ENCODE results near the gene GALNT14. TPM values are rescaled to one million over a fixed set of nuclear protein-coding genes. Genes with fewer than 3 reads are reported as not detected.

GALNT14 gene
- total RNA-seq, 1 donor from 2014 or later, result 0.83 TPM

DNA sequence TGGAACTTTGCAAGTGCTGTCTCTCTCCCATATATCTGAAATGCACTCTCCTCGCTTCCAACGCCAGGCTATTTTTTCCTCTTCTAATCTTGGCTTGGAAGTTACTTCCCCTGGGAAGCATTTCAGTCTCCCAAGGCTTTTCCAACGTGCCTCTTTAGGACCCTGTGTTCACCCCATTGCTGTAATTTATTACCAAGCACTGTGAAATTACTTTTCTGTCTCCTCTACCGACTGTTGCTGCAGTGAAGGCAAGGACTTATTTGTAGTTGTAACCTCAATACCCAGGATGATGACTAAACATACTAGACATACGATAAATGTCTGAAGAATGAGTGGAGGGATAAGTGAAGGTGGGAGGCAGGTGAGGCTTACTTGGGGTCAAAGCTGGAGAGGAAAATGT lies 163.7 kb downstream of the GALNT14 start:
- Histone ChIP-seq H3K27ac (no peak overlapping the region), H3K27me3 (ENCODE audit: low read depth) (no peaks in the 10 kb centered on the region), H3K9me3 (no peaks in the 10 kb centered on the region), H3K36me3 (no peaks in the 10 kb centered on the region), H3K4me3 (no peak overlapping the region), H3K4me1 (no peaks in the 10 kb centered on the region)
- TF ChIP-seq, protein P1, sequence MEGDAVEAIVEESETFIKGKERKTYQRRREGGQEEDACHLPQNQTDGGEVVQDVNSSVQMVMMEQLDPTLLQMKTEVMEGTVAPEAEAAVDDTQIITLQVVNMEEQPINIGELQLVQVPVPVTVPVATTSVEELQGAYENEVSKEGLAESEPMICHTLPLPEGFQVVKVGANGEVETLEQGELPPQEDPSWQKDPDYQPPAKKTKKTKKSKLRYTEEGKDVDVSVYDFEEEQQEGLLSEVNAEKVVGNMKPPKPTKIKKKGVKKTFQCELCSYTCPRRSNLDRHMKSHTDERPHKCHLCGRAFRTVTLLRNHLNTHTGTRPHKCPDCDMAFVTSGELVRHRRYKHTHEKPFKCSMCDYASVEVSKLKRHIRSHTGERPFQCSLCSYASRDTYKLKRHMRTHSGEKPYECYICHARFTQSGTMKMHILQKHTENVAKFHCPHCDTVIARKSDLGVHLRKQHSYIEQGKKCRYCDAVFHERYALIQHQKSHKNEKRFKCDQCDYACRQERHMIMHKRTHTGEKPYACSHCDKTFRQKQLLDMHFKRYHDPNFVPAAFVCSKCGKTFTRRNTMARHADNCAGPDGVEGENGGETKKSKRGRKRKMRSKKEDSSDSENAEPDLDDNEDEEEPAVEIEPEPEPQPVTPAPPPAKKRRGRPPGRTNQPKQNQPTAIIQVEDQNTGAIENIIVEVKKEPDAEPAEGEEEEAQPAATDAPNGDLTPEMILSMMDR (IDR thresholded peaks at IDR 0.05), result no peak
- no peak for DNase-seq
- intact Hi-C loops (cut with DNase I), result no loop called here
- no peak for ATAC-seq

DNA sequence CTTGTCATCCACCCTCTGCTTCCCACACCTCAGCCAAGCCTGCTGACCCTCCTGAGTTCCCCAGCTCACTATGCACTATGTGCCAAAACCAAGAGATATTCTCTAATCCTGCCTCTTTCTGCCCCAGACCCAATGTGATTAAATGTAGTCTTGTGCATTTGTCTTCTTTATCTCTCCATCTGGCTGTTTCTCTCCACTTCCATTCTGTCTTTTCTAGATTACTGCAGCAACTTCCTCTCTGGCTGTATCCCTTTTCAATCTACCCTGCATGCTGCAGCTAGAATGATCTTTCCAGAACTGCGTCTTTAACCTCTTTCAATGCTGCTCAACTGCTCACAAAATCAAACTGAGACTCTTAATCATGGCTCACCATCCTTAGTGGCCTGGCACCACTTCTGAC lies 164.1 kb downstream of the GALNT14 start:
- H3K4me3 ChIP-seq, result no peak overlapping the region
- H3K27ac ChIP-seq, result no peak overlapping the region
- no peaks in the 10 kb centered on the region for H3K4me1 ChIP-seq
- H3K36me3 ChIP-seq, result no peaks in the 10 kb centered on the region
- ATAC-seq, result no peak
- intact Hi-C loops (cut with DNase I), result no loop called here
- TF ChIP-seq, protein P1 (IDR thresholded peaks at IDR 0.05), result no peak
- DNase-seq, result no peak
- no peaks in the 10 kb centered on the region for H3K27me3 ChIP-seq (ENCODE audit: low read depth)
- H3K9me3 ChIP-seq, result no peaks in the 10 kb centered on the region

DNA sequence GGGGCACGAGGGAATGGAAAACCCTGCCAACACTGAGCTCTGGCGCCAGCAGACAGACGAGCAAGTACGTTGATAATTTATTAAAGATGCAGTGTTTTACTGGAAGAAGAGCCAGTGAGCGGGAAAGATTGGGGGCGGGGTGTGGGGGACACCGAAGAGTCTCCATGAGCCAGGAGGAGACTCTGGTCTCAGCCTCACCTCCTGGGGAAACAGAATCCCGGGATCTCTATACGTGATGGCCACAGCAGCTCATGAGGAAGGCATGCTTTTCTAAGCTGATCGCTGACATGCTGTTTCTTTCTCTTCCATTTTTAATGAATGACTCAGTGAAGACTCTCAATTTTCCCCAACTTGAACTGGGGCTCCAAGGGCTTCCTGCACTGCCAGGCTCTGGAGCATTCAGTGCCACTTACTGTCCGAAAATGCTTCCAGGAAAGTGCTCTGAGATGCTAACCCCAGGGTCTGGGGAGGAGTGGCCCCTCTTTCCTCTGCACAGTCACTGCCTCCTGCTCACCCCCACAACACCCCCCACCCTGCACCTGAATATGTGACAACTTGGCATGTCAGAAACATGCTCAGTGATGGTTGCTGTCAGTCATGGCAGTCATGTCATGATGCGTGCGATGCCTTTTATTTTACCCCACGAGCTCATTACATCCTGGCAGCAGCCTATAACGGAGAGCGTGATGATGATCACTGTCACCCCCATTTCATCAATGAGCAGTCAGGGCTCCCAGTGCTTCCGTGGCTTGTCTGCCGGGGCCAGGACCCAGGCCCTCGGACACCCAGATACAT lies 166.8 kb downstream of the GALNT14 start:
- Histone ChIP-seq H3K9me3 (no peaks in the 10 kb centered on the region), H3K27ac (no peak overlapping the region), H3K36me3 (no peaks in the 10 kb centered on the region), H3K4me1 (no peaks in the 10 kb centered on the region), H3K27me3 (ENCODE audit: low read depth) (no peaks in the 10 kb centered on the region), H3K4me3 (no peak overlapping the region)
- intact Hi-C loops (cut with DNase I), result no loop called here
- TF ChIP-seq, protein P1 (IDR thresholded peaks at IDR 0.05), result no peak
- no peak for DNase-seq
- ATAC-seq, result no peak

DNA sequence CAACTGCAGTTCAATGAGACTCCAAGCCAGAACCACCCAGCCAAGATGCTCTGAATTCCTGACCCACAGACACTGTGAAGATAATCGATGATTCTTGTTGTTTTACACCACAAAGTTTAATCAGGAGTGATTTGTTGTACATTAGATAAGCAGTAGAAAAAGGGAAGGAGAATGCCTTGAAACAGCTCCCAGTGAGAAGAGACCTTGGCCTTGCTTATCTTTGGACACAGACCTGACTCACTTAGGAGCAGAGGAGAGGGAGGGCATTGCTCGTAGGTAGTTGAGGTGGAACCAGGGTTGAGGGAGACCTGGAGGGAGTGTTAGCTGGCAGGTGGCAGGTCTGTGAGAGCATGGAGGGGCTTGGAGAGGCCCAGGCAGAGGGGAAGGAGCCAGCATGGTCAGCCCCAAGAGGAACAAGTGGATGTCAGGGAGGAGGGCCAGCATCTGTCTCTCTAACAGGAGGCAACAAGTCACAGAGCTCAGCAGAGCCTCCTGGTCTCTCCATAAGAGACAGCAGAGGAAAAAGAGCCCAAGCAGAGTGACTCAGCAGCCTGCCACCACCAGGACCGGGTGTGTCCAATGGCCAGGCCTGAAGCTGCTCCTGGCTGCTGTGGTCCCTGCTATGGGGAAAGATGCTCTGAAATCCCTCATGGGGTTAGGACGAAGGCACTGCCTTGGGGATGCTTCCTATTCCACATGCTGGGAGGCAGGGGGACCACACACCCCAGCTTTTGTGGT lies 169.4 kb downstream of the GALNT14 start:
- Histone ChIP-seq H3K36me3 (no peaks in the 10 kb centered on the region), H3K27ac (no peak overlapping the region), H3K9me3 (no peaks in the 10 kb centered on the region), H3K27me3 (ENCODE audit: low read depth) (no peaks in the 10 kb centered on the region), H3K4me3 (no peak overlapping the region), H3K4me1 (no peaks in the 10 kb centered on the region)
- TF ChIP-seq, protein P1 (IDR thresholded peaks at IDR 0.05), result no peak
- no peak for DNase-seq
- no peak for ATAC-seq
- intact Hi-C loops (cut with DNase I), result no loop called here

DNA sequence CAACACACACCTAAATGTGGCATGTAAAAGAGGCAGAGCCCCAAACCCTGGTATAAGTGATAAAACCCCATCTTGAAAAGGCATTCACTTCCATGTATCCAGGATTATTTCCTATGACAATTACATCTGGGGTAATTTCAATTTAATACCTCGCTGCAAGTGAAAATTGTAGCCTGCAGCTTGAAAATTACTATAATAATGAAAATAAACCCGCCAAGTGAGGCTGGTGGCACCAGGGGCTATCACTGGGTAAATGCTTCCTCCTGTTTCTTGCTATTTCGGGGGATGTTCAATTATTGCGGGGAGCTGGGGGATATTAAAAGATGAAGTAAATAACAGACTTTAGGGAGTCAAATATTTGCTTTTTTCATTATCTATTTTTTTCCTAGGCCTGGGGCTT lies 171.5 kb downstream of the GALNT14 start:
- no peaks in the 10 kb centered on the region for H3K4me1 ChIP-seq
- TF ChIP-seq, protein P1 (IDR thresholded peaks at IDR 0.05), result no peak
- no peak overlapping the region for H3K27ac ChIP-seq
- ATAC-seq (no peak), DNase-seq (no peak)
- intact Hi-C loops (cut with DNase I), result no loop called here
- H3K27me3 ChIP-seq (ENCODE audit: low read depth), result no peaks in the 10 kb centered on the region
- no peak overlapping the region for H3K4me3 ChIP-seq
- no peaks in the 10 kb centered on the region for H3K9me3 ChIP-seq
- H3K36me3 ChIP-seq, result no peaks in the 10 kb centered on the region
